Embryonic facial prominence (tissue), 1 donor: ENCODE results near the gene RSPH1.

Experiments used
- DNase-seq: peaks from one replicate; pipeline ENCODE4 v3.0.0-alpha.2; 2016; ENCODE audit errors: extremely low spot score

The RSPH1 gene

GRCh38 chr21:42532466-42533181 is 36.6 kb upstream of the RSPH1 start:
- DNase-seq, result no peak

DNA sequence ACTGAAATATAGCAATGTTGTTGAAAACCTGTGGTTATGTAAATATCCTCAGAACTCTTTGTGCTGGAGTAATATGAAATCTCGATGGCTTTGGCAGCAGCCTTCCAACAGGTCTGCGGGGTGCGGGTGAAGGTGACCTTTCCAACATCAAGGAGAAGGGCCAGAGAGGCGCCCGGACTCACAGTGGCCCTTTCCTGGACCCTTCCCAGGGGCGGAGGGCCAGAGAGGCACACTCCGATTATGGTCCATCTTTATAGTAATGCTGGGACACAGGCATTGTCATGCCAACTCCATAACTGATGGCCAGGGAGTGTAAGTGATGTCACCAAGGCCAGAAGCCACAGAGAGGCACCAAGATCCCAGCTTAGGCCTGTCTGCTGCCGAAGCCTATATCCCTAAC is 35.7 kb upstream of the RSPH1 start:
- no peak for DNase-seq

DNA sequence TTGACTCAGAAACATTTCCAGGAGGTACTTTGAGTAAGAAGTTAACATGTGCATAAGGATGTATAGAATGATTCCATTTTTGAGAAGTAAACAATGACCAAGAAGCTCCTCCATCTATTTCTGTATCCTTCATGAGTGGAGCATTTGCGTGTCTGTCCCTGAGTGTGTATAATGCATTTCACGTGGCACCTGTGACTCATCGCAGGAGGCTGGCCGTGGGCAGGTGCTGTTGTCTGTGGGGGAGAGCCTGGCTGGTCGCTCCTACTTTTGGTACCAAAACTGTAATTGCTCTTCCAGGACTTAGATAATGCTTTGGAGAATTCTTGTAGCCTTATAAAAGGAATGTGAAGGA is 34.1 kb upstream of the RSPH1 start:
- no peak for DNase-seq

DNA sequence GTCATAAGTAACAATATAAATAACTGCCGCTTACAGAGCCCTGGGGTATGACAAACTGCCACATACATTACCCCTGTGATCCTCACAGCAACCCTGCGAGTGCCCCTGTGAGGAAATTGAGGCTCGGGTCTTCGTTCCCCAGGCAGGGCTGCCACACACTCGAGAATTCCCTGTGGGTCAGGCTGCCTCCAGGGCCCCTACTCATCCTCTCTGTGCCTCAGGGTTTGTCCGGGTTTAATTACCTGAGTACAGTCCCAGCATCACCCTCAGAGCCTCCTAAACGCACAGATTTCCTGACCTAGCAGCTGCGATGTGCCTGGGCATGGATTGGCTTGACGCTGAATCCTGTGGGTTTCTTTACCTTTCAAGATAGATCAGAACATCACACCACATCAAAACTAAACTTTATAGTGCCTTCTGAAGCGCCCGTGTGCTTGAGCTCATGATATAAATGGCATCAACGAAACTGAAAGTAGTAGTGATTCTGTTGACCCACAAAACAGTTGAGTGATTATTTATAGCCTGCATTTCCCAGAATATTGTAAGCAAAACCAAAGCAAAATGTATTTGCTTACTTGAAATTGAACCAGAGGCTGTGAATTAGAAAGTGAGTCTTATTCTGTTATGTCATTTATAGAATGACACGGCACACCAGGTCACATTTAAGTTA is 31.6 kb upstream of the RSPH1 start:
- DNase-seq, result no peak

GRCh38 chr21:42527127-42527488 is 31.1 kb upstream of the RSPH1 start:
- DNase-seq, result no peak

DNA sequence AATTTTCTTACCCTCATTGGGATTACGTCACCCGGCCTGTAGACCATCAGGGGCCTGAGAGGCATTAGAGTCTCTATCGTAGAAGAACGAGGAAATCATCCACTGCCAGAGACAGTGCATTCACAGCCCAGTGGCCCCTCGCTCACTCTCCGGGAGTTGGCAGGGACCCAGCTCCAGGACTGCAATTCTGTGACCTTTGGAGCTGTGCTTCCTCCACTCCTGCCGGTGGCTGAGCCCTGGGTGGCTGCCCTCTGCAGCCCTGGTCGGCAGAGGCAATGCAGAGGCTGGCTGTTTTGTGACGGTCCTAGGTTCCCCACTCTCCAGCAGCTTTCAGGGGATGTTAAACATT is 30.3 kb upstream of the RSPH1 start:
- DNase-seq, result no peak

GRCh38 chr21:42525676-42526378 is 29.8 kb upstream of the RSPH1 start:
- no peak for DNase-seq

GRCh38 chr21:42525029-42525581 is 29.1 kb upstream of the RSPH1 start:
- no peak for DNase-seq

DNA sequence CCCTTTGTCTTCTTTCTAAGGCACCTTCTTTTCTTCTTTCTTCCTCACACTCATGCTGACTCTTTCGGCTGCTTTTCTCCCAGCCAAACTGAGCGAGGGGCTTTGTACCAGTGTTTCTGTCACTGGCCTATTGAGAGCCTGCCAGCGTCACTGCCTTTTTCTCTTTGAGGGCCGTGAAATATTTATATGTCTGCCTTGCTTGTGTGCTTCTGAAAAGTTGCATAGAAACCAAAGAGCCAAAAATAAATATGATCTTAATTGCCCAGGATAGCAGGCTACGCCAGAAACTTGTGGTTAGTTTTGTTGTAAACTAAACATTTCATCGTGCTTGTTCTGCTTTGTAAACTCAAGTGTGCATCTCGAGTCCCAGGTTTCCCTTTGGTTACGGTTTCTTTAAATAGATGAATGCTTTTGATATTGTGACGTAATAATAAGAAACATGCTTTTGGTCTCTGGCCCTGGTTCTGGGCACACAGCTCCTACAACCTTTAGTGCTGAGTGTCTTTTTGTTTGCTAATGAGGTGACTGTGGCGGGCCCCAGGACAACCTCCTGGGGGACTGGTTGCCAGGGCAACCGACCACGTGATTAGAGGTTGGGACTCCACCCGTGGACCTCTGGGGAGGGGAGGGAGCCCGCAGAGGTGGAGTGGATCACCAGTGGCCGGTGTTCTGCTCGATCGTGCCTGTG is 28.5 kb upstream of the RSPH1 start:
- peak; percentile 86 for DNase-seq

- no peak for DNase-seq
Measured at GRCh38 chr21:42523941-42524340, 27.9 kb upstream of the RSPH1 start.

DNA sequence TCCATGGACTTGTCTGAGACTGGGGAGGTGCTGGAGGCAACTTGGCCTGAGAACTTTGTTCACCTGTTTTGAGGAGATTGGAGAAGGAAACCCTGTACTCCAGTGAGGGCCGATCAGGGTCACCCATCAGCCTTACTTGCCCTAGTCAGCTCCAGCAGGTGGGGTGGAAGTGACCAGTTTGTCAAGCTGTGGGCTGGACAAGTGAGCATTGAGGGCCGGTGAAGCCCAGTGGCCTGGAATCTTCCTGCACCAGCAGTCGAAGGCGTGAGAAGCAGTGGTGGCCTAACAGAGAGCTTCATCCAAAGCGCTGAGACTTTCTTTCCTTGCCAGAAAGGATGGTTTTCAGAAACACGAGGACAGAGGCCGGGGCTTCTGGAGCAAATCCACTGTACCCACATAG is 27.2 kb upstream of the RSPH1 start:
- no peak for DNase-seq

- DNase-seq, result no peak
Measured at GRCh38 chr21:42522771-42523170, 26.7 kb upstream of the RSPH1 start.

- DNase-seq, result no peak
Measured at GRCh38 chr21:42522271-42522670, 26.2 kb upstream of the RSPH1 start.

- no peak for DNase-seq
Measured at GRCh38 chr21:42521805-42522204, 25.8 kb upstream of the RSPH1 start.

DNA sequence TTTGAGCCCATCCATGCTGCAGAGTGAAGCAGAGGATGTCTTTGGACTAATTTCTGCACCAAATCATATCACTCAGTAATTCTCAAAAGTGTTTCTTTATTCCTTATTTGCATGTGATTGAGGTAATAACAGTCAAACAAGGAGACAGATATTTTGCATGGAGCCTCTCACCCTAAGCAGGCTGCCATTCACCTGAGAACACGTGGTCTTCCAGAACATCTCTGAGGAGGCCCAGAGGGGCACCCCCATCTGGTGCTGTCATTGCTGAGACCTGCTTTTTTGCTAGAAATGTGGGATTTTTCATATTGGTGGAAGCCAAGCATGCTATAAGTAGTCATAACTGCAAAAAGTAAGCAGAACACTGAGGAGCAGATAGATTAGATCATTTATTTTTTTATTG is 25.4 kb upstream of the RSPH1 start:
- DNase-seq, result no peak

DNA sequence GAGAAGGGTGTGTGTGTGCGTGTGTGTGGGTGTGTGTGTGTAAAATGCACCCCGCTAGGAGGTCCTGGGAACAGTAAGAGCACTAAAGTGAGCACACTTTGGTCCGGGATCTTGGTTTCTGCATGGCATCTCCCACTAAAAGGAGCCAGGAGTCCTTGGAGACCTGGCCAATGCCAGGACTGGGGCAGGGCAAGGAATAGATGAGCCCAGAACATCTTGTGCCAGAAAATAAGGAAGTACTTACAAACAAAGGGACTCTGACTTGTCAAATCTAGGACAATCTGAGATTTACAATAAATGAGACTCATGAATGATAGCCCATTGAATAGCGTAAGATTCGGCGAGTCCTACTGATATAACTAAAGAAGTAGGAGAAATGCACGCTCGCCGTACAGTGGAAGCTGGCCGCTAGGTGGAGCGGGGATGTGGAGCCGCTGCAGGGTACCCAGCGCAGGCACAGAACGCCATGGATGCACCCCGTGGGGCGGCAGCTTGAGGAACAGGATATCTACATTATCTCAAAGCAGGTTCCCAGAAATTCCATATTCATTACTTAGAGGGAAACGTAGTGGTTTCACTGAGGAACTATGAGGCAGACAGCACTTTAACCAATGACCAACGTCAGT is 24.7 kb upstream of the RSPH1 start:
- DNase-seq, result no peak

DNA sequence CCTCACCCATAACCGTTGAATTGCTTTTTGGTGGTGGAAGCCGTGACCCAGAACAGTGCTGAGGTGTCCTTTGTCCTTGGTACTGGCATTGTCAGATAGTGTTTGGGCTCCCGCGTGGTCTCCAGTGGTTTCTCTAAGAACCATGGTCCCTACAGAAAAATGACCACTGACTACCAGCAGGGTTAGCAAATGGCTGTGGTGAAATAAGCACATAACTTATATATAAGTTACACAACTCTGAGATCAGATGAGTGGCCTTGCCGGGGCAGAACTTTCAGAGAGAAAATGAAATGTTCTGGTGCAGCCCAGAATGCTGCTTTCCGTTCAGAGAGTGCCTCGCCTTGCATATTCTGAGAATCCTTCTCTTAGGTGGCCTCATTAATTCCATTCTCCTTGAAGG is 22.6 kb upstream of the RSPH1 start:
- no peak for DNase-seq

DNA sequence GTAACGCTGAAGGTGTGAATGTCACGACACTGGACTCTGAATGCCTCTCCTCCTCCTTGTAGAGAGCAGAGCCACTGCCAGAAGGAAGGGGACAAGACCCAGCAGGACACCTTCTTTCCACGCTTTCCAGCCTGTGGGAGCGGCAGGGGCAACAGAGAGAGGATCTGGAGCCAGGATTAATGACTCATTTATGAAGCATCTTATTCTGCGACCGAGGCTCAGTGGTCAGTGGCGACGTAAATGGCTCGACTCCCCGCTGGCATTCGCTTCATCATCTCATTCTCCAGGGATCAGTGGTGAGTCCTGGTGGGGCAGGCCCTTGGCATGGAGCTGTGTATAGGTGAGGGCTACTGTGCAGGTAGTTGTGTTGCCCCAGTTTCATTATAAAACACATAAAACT is 22.2 kb upstream of the RSPH1 start:
- DNase-seq, result no peak

DNA sequence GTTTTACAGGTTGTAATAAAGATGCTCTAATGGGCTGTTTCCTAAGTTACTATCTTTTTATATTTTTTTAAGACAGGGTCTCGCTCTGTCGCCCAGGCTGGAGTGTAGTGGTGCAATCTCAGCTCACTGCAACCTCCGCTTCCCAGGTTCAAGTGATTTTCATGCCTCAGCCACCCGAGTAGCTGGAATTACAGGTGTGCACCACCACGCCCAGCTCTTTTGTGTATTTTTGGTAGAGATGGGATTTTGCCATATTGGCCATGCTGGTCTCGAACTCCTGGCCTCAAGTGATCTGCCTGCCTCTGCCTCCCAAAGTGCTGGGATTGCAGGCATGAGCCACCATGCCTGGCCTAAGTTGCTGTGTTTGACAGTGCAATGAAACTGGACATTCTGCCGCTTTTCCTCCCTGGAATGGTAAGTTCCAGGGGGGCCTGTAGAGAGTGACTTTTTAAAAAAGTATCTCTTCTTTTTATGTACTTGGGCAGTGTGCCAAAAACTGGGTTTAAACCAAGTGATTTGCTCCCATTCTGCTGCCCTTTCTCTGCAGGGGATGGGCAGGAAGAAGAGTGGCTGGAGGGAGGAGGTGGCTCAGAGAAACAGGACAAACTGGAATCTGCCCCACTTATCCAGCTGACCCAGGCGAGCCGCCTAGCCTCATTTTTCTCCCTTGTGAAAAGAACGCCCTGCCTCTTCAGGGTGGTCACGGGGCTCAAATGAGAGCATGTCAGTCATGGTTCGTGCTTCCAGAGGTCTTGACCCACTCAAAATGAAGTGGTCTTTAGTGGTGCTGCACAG is 19.9 kb upstream of the RSPH1 start:
- no peak for DNase-seq

DNA sequence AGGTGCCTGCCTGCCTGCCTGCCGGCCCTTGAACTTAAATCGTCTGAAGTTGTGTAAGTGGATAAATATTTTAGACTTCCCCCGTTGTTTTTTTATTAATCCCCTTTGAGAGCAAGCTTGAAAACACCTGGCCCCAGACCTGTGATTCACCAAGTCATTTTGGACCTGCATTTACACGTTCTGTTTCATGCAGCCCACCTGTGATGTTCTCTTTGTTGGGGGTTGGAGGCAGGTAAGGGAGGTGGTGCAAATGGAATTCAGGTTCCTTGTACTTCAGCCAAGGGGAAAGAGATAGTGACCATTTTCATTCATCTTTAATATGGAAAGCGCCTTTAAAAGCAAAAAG is 18.8 kb upstream of the RSPH1 start:
- no peak for DNase-seq
